ENCODE measurements around the gene RHOF. TPM values are rescaled to one million over a fixed set of nuclear protein-coding genes. Genes with fewer than 3 reads are reported as not detected.

Gene RHOF
- total and polyA plus RNA-seq, 11 donors, result 18.8 to 45.2 (median 25.7) TPM

- Histone ChIP-seq H3K27ac (peak overlapping the region in 11 of 12 donors; percentile 61 to 100 (median 100)), H3K4me3 (peak overlapping the region in 10 of 12 donors; percentile 6 to 75 (median 58)), H3K4me1 (peaks cover 20 to 87% (median 66%) of the 10 kb centered on the region in 12 donors), H3K36me3 (peaks cover 0 to 32% (median 7%) of the 10 kb centered on the region in 9 donors), H3K27me3 (no peaks in the 10 kb centered on the region), H3K9me3 (no peaks in the 10 kb centered on the region)
- no peak for TF ChIP-seq CTCF (IDR thresholded peaks at IDR 0.05)
- intact Hi-C loops (cut with DNase I), result loop anchor here (1.0 to 5.0 kb wide), 12 partner anchors 17 to 102 kb away; partner anchors contain the start of gene PSMD9 (in 8 of the 10)
- ATAC-seq (peak in 3 of 4 donors; percentile 0 to 1 (median 0)), DNase-seq (peak in 3 of 5 donors; percentile 45 to 76 (median 54))
- 0 to 3% (median 2%) methylated on average over 11 to 13 of the region's 13 CpGs for WGBS, 4 donors
Measured at GRCh38 chr12:121794534-121795033, 1.1 kb upstream of the RHOF start.

- H3K4me1 ChIP-seq, result peaks cover 17 to 88% (median 65%) of the 10 kb centered on the region in 12 donors
- H3K9me3 ChIP-seq, result no peaks in the 10 kb centered on the region
- peak overlapping the region in 11 of 12 donors; percentile 61 to 100 (median 100) for H3K27ac ChIP-seq
- intact Hi-C loops (cut with DNase I), result loop anchor here (1.0 to 5.0 kb wide), 11 partner anchors 17 to 102 kb away; partner anchors contain the start of gene PSMD9 (in 5 of the 10)
- peak overlapping the region; percentile 37 to 75 (median 56) for H3K4me3 ChIP-seq
- DNase-seq (peak; percentile 88 to 96 (median 94)), ATAC-seq (peak; percentile 42 to 67 (median 62))
- TF ChIP-seq POLR2A (IDR thresholded peaks at IDR 0.05) (no peak), CTCF (IDR thresholded peaks at IDR 0.05) (peak; percentile 98 to 100 (median 99))
- H3K36me3 ChIP-seq, result peaks cover 0 to 30% (median 7%) of the 10 kb centered on the region in 9 donors
- WGBS, 4 donors, result 0 to 1% (median 0%) methylated on average over 4 to 59 of the region's 59 CpGs
- no peaks in the 10 kb centered on the region for H3K27me3 ChIP-seq
Measured at GRCh38 chr12:121793838-121794533, 498 bp upstream of the RHOF start.

GRCh38 chr12:121792607-121793439 is 665 bp downstream of the RHOF start:
- no peak for TF ChIP-seq CTCF (IDR thresholded peaks at IDR 0.05)
- TF ChIP-seq POLR2A (IDR thresholded peaks at IDR 0.05), result no peak
- Histone ChIP-seq H3K4me3 (peak overlapping the region; percentile 37 to 75 (median 56)), H3K9me3 (no peaks in the 10 kb centered on the region), H3K36me3 (peaks cover 0 to 18% (median 7%) of the 10 kb centered on the region in 9 donors), H3K4me1 (peaks cover 11 to 88% (median 56%) of the 10 kb centered on the region in 12 donors), H3K27ac (peak overlapping the region in 11 of 12 donors; percentile 67 to 100 (median 100)), H3K27me3 (no peaks in the 10 kb centered on the region)
- ATAC-seq (peak in 2 of 4 donors; percentile 0 to 2), DNase-seq (peak in 3 of 5 donors; percentile 62 to 82 (median 73))
- WGBS, 4 donors, result 24 to 74% (median 45%) methylated on average over 20 to 48 of the region's 48 CpGs
- intact Hi-C loops (cut with DNase I), result loop anchor here in 8 of 10 donors (1.0 to 5.0 kb wide), 5 partner anchors 16 to 101 kb away; no protein-coding TSS in a partner anchor

All from heart left ventricle (tissue), 16 donors.